Mucosa of stomach (tissue), 1 donor: Measurements from ENCODE around the gene ARPC2.

ENCODE experiments used
- H3K27me3 ChIP-seq: one replicate; pipeline ENCODE4 v1.7.0; 2013; ENCODE audit warnings: mild to moderate bottlenecking, low read length; ENCODE audit not compliant: control insufficient read depth, insufficient read depth
- H3K36me3 ChIP-seq: one replicate; pipeline ENCODE4 v1.7.0; 2013; ENCODE audit warnings: low read length; ENCODE audit not compliant: control insufficient read depth, insufficient read depth
- H3K4me1 ChIP-seq: one replicate; pipeline ENCODE4 v1.7.0; 2013; ENCODE audit warnings: mild to moderate bottlenecking, low read length; ENCODE audit not compliant: control insufficient read depth, insufficient read depth
- H3K4me3 ChIP-seq: one replicate; pipeline ENCODE4 v1.7.0; 2013; ENCODE audit warnings: low read length
- H3K9ac ChIP-seq: one replicate; pipeline ENCODE4 v1.7.0; 2013; ENCODE audit warnings: mild to moderate bottlenecking, low read length, moderate library complexity
- H3K9me3 ChIP-seq: one replicate; pipeline ENCODE4 v1.7.0; 2013; ENCODE audit warnings: mild to moderate bottlenecking, low read length, moderate library complexity; ENCODE audit not compliant: control insufficient read depth
- donor health status: Pancreatic carcinoma.

Gene ARPC2

GRCh38 chr2:218235017-218235416 lies 18.0 kb downstream of the ARPC2 start:
- H3K36me3 ChIP-seq = peaks cover 10% of the 10 kb centered on the region

GRCh38 chr2:218236829-218237228 lies 19.8 kb downstream of the ARPC2 start:
- Histone ChIP-seq H3K4me3 (no peak overlapping the region), H3K27me3 (no peaks in the 10 kb centered on the region), H3K9ac (no peak overlapping the region), H3K4me1 (peaks cover 38% of the 10 kb centered on the region), H3K36me3 (peaks cover 4% of the 10 kb centered on the region), H3K9me3 (no peaks in the 10 kb centered on the region)

More at GRCh38 chr2:218235017-218235416, 18.0 kb downstream of the ARPC2 start:
- Histone ChIP-seq H3K4me3 (no peak overlapping the region), H3K9me3 (no peaks in the 10 kb centered on the region), H3K9ac (no peak overlapping the region), H3K27me3 (no peaks in the 10 kb centered on the region), H3K4me1 (peaks cover 54% of the 10 kb centered on the region)

GRCh38 chr2:218238887-218239286 lies 21.9 kb downstream of the ARPC2 start:
- Histone ChIP-seq H3K9me3 (no peaks in the 10 kb centered on the region), H3K36me3 (peaks cover 4% of the 10 kb centered on the region), H3K9ac (no peak overlapping the region), H3K4me1 (peaks cover 28% of the 10 kb centered on the region), H3K27me3 (no peaks in the 10 kb centered on the region), H3K4me3 (no peak overlapping the region)

- no peaks in the 10 kb centered on the region for H3K27me3 ChIP-seq
- no peaks in the 10 kb centered on the region for H3K9me3 ChIP-seq
- no peaks in the 10 kb centered on the region for H3K4me1 ChIP-seq
- no peak overlapping the region for H3K9ac ChIP-seq
- peaks cover 13% of the 10 kb centered on the region for H3K36me3 ChIP-seq
- H3K4me3 ChIP-seq = no peak overlapping the region
Measured at GRCh38 chr2:218244204-218244603, 27.2 kb downstream of the ARPC2 start.

- Histone ChIP-seq H3K4me3 (no peak overlapping the region), H3K9me3 (no peaks in the 10 kb centered on the region), H3K4me1 (no peaks in the 10 kb centered on the region), H3K9ac (no peak overlapping the region), H3K36me3 (peaks cover 18% of the 10 kb centered on the region), H3K27me3 (no peaks in the 10 kb centered on the region)
Measured at GRCh38 chr2:218244665-218245064, 27.7 kb downstream of the ARPC2 start.

- H3K9me3 ChIP-seq = no peaks in the 10 kb centered on the region
- H3K27me3 ChIP-seq = no peaks in the 10 kb centered on the region
- no peak overlapping the region for H3K9ac ChIP-seq
- no peak overlapping the region for H3K4me3 ChIP-seq
- H3K36me3 ChIP-seq = peaks cover 24% of the 10 kb centered on the region
- H3K4me1 ChIP-seq = no peaks in the 10 kb centered on the region
Measured at GRCh38 chr2:218245214-218245613, 28.2 kb downstream of the ARPC2 start.

GRCh38 chr2:218249691-218250090 lies 32.7 kb downstream of the ARPC2 start:
- Histone ChIP-seq H3K9me3 (no peaks in the 10 kb centered on the region), H3K36me3 (peaks cover 43% of the 10 kb centered on the region), H3K4me3 (no peak overlapping the region), H3K9ac (no peak overlapping the region), H3K4me1 (no peaks in the 10 kb centered on the region), H3K27me3 (no peaks in the 10 kb centered on the region)

- Histone ChIP-seq H3K9me3 (no peaks in the 10 kb centered on the region), H3K4me3 (no peak overlapping the region), H3K9ac (no peak overlapping the region), H3K36me3 (peaks cover 37% of the 10 kb centered on the region), H3K4me1 (no peaks in the 10 kb centered on the region), H3K27me3 (no peaks in the 10 kb centered on the region)
Measured at GRCh38 chr2:218252509-218253231, 35.7 kb downstream of the ARPC2 start.

- Histone ChIP-seq H3K9ac (no peak overlapping the region), H3K4me1 (no peaks in the 10 kb centered on the region), H3K27me3 (no peaks in the 10 kb centered on the region), H3K36me3 (peaks cover 37% of the 10 kb centered on the region), H3K4me3 (no peak overlapping the region), H3K9me3 (no peaks in the 10 kb centered on the region)
Measured at GRCh38 chr2:218253232-218253625, 36.2 kb downstream of the ARPC2 start.

GRCh38 chr2:218255446-218255845 lies 38.5 kb downstream of the ARPC2 start:
- Histone ChIP-seq H3K36me3 (peaks cover 19% of the 10 kb centered on the region), H3K4me1 (peaks cover 20% of the 10 kb centered on the region), H3K27me3 (no peaks in the 10 kb centered on the region), H3K9me3 (no peaks in the 10 kb centered on the region), H3K9ac (no peak overlapping the region), H3K4me3 (no peak overlapping the region)

GRCh38 chr2:218256612-218257350 lies 39.8 kb downstream of the ARPC2 start:
- no peaks in the 10 kb centered on the region for H3K9me3 ChIP-seq
- no peak overlapping the region for H3K4me3 ChIP-seq
- H3K27me3 ChIP-seq = no peaks in the 10 kb centered on the region
- peaks cover 33% of the 10 kb centered on the region for H3K4me1 ChIP-seq
- no peak overlapping the region for H3K9ac ChIP-seq
- H3K36me3 ChIP-seq = peaks cover 15% of the 10 kb centered on the region

GRCh38 chr2:218257390-218257981 lies 40.5 kb downstream of the ARPC2 start:
- H3K4me3 ChIP-seq = no peak overlapping the region
- H3K9me3 ChIP-seq = no peaks in the 10 kb centered on the region
- H3K4me1 ChIP-seq = peaks cover 40% of the 10 kb centered on the region
- H3K27me3 ChIP-seq = no peaks in the 10 kb centered on the region
- H3K36me3 ChIP-seq = peaks cover 9% of the 10 kb centered on the region
- no peak overlapping the region for H3K9ac ChIP-seq
